ENCODE results near the gene KSR2.

GRCh38 chr12:117527479-117527855, 441.3 kb downstream of the KSR2 start:
- TF ChIP-seq MEIS1 (CRISPR knock-in tag; IDR thresholded peaks at IDR 0.05; ENCODE audit: borderline replicate concordance) = no peak
- no peak for TF ChIP-seq ZNF354C (tag by site-specific recombination; IDR thresholded peaks at IDR 0.05; ENCODE audit: borderline replicate concordance, low read depth)
- no peak for TF ChIP-seq ZNF501 (tag by site-specific recombination; IDR thresholded peaks at IDR 0.05)
- TF ChIP-seq CTCF (tag by site-specific recombination; IDR thresholded peaks at IDR 0.05) = no peak
- no peak for TF ChIP-seq ZNF114 (tag by site-specific recombination; IDR thresholded peaks at IDR 0.05)
- TF ChIP-seq ZNF530 (tag by site-specific recombination; IDR thresholded peaks at IDR 0.05; ENCODE audit: low read depth) = no peak
- TF ChIP-seq ZNF24 (tag by site-specific recombination; IDR thresholded peaks at IDR 0.05) = no peak
- no peak for TF ChIP-seq REST (tag by site-specific recombination; IDR thresholded peaks at IDR 0.05)

Data from HEK293 (cell line).